GM15510 (cell line): ENCODE data around the gene RNF135.

Experiments used
- POLR2A ChIP-seq: IDR thresholded peaks from 3 replicates; pipeline ENCODE4 v1.6.1; 2011; ENCODE audit warnings: borderline replicate concordance; ENCODE audit not compliant: insufficient read length; ENCODE audit errors: extremely low read depth

The RNF135 gene

DNA sequence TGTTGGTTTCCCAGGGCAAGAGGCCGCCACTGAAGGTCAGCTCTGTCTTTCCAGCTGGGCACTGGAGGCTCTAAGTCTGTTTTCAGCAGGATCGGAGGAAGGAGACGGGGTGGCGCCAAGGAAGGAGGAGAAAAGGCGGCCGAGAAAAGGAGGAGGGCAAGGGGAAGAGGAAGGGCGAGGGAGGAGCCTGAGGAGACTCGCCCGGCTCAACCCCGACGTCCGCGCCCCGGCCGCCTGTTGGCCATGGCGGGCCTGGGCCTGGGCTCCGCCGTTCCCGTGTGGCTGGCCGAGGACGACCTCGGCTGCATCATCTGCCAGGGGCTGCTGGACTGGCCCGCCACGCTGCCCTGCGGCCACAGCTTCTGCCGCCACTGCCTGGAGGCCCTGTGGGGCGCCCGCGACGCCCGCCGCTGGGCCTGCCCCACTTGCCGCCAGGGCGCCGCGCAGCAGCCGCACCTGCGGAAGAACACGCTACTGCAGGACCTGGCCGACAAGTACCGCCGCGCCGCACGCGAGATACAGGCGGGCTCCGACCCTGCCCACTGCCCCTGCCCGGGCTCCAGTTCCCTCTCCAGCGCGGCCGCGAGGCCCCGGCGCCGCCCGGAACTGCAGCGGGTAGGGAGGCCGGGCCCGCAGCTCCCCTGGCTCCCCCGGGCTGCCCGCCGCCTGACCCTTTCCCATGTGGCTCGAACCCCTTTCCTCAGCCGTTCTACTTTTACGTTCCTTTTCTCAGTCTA is at the start of gene RNF135:
Gene RNF135 (plus strand): TSS at position 209 of the 737 bp plus-strand sequence. CDS start 35 bp downstream, at position 244.
- peak; percentile 94 for TF ChIP-seq POLR2A

DNA sequence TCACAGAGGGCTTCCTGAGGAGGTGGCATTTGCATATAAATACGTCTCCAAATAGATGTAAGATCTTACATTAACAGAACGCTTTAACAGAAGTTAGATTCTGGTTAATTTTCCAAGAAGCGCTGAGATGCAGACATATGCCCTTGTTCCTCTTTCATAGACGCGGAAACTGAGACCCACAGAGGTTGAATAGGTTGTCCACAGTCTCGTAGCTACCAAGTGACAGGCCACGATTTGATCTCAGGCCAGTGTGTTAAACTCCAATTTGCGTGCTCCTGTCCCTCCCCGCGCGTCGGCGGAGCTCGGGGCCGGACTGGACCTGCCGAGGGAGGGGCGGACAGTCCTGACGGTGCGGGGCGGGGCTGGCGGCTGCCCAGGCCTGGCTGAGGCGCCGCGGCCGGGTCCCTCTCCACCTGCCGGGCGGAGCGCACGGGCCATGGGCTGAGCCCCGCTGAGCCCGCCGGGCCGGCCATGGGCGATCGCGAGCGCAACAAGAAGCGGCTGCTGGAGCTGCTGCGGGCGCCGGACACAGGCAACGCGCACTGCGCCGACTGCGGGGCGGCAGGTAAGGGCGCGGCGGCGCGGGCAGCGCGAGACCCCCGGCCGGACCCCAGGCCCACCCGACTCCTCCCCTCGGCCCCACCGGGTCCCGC is 49.2 kb upstream of the RNF135 start, which contains the start of gene ADAP2:
Gene ADAP2 (plus strand): TSS at position 402 of the 653 bp plus-strand sequence. CDS start 70 bp downstream, at position 472.
- no peak for TF ChIP-seq POLR2A

DNA sequence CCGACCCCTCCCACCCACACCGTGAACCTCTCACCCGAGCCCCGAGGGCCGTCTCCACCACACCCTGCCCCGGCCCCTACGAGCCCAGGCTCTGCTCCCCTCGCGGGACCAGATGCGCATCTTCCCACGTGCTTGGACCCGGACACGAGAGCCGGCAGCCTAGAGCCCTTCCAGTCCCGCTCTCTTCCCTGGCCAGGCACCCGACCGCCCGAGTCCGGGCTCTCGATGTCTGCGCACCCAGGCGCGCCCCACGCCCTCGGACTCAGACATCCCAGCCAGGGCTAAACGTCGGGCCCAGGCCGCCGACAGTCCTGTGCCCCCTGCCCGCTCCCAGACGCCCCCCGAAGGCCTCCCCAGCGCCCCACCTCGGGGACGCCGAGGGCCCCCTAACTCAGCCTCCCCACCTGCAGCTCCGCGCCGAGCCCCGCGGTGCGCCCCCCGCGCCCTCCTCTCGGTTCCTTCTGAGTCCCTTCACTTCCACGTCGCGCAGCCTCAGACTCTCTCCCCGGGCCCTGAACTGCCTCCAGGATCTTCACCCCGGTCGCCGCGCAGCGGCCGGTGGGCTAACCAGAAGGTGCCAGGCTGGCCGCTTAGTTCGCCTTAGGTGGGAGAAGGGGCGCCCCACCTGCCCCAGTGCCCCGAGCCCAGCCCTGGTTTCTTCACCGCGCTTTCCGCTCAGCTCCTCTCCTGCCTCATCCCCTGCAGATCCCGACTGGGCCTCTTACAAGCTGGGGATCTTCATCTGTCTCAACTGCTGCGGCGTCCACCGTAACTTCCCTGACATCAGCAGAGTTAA is 48.4 kb upstream of the RNF135 start:
- TF ChIP-seq POLR2A: no peak

GRCh38 chr17:30924341-30924740 is 46.5 kb upstream of the RNF135 start:
- TF ChIP-seq POLR2A: no peak

- TF ChIP-seq POLR2A: no peak
Measured at GRCh38 chr17:30926516-30926915, 44.3 kb upstream of the RNF135 start.

GRCh38 chr17:30927756-30928155 is 43.1 kb upstream of the RNF135 start:
- TF ChIP-seq POLR2A: no peak

DNA sequence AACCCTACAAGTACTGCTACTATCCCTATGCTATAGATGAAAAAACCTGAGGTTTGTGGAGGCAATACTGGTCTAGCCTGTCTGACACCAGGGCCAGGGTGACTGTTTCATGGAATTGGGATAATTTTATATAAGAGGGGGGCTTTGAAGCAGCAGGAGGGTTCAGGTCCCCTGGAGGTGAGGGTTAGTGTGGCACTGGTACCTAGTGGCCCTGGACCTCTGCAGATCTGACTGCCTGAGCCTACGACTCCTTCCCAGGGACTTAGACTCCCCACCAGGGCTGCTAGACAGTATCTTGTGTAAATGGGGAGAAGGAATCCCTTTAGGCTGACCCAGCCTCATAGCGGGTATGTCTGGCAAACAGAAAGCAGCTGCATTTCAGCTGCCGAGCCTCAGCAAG is 42.3 kb upstream of the RNF135 start:
- TF ChIP-seq POLR2A: no peak

DNA sequence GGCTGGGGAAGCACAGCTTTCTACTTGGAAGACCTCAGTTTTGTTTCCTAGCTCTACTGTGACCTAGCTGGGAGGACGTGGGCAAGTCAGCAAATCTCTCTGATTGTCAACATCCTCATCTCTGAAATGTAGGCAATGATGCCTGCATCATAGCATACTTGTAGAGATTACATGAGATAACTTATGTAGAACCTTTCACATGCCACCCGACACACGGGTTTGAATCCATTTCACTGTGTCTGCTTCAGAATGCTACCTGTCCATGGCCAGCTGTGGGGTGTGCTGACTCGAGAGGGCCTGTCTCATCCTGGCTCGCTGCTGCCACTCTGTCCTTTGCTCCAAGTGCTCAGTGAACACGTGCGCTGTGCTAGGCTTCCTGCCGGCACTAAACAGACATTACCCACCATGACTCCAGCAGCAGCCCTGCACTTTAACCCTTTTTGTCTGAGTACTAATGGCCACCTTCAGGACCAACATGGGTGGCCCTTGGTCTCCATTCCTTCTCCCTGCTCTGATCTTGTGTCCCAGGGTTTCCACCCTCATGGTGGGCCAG is 41.7 kb upstream of the RNF135 start:
- TF ChIP-seq POLR2A: no peak

DNA sequence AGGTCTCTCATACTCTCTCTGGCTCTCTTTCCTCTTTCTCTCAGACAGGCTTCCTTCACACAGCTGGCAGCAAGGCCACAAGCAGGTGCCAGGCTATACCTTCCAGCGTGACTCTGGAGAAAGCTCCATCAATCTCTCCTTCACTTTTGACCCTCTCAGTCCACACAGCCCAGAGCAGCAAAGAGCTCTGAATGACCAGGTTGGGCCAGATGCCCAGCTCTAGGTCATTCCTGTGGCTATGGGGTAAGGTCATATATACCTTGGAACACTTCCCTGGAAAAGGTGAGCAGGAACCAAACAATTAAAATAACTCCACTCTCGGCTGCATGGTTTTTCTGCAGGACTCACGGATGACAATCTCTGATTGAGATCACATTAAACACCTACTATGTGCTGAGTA is 40.3 kb upstream of the RNF135 start:
- TF ChIP-seq POLR2A: no peak

GRCh38 chr17:30933966-30934365 is 36.9 kb upstream of the RNF135 start:
- no peak for TF ChIP-seq POLR2A

DNA sequence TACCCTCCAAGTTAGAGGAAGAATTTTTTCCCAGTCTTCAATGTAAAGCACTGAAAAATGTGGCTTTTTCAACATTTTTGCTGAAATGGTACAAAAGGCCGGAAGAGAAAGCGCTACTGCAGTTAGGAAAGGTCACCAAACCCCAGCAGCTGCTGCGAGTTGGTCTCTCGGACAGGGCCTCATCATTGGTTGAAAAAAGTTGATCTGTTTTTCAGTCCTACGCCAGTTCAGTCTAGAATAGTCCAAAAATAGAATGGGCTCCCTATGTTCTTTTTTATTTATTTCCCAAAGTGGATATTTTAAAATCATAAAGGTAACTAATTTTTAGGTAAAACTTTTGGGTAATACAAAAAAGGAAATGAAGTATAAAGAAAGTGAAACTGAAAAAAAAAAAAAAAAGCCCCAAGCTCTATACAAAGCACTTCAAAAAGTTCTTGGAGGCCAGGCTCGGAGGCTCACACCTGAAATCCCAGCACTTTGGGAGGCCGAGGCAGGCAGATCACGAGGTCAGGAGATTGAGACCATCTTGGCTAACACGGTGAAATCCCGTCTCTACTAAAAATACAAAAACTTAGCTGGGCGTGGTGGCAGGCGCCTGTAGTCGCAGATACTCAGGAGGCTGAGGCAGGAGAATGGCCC is 31.7 kb upstream of the RNF135 start:
- TF ChIP-seq POLR2A: no peak

GRCh38 chr17:30942308-30943079 is 28.3 kb upstream of the RNF135 start:
- TF ChIP-seq POLR2A: no peak

DNA sequence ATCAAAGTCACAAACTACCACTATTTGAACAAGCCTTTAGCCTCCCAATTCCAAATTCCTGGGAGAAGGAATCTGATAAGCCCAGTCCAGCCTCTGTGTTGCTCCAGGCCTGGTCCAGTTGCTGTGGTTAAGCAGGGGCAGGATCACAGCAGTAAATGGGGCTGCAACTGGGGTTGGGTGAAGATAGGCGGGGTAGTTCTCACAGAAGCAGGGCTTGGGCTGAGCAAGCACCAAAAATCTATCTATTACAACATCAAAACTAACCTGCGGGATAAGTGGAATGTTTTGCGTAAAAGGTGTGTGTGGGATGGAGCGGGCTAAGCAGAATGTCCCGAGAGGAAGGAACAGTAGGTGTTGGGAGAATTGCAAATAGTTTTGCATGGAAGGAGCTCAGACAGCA is 23.0 kb upstream of the RNF135 start:
- no peak for TF ChIP-seq POLR2A

DNA sequence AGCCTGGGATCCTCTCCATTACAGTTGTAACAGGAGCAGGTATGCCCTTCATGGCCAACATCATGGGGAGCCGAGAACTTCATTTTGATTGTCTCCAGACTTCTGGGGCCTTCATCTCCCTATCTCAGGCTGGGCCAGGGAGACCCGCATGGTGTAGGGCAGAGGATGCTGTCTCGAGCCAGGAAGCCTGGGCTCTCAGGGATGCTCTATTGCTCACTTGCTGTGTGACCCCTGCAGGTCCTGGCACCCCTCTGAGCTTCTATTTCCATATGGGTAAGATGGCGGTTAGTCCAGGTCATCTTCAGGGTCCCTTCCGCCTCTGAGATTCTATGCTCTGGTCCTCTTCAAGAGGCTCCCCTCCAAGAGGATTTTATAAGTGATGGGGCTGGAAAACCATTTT is 20.6 kb upstream of the RNF135 start:
- no peak for TF ChIP-seq POLR2A
